ENCODE data around the gene KCNK4. TPM values are rescaled to one million over a fixed set of nuclear protein-coding genes. Genes with fewer than 3 reads are reported as not detected.

The KCNK4 gene
- total and polyA plus RNA-seq, 2 of the 13 experiments (the other 11 are each of a cell fraction or from before 2014, with no cell fraction given), result not detected

DNA sequence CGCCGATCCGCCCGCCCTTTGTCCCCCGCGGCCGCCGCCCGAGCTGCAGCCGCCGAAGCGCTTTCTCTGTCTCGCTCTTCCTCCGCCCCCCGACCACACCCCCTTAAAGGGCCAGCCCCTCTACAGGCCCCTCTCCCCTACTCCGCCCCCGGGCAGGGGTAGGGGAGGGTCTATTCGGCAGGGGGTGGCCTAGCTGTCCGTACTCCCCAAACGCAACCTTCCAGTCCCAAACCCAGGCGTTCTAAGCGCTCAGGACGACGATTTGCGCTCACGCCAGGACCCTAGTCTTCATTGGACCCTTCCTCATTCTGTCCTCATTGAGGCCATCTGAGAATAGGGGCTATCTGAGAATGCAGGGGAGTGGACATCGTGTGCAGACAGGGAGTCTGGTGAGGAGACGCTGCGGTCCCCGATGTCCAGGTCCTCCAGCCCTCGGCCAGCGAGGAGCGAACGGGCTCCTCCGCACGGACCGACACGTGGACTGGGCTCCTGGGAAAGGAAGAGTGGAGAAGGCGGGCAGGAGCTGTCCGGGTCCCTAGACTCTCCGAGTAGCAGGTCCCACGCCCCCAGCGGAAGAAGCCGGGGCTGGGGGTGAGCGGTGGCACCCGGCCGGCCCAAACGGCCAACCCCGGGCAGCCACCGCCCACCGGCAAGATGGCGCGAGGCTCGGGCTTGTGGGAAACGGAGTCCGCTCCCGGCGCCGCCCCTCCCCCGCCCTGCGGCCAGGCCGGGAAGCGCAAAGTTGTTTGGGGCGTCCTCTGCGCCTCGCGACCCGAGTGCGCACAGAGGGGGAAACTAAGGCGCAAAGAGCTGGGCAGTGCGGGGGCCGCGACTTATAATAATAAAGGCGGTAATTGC, 44.0 kb upstream of the KCNK4 start, which contains the start of gene PPP1R14B (continued):
- TF ChIP-seq KDM5A (IDR thresholded peaks at IDR 0.05; ENCODE audit: borderline replicate concordance, low read length) (peak; percentile 41; the same call in 1 of the 2 replicates), POLR2A (IDR thresholded peaks at IDR 0.05; ENCODE audit: insufficient read depth in 1 of 2, low read depth in 2 of 2, low read length in 2 of 2) (peak in 1 of 2 experiments; percentile 44; a peak in 1 of 4 replicates), HOXA7 (CRISPR knock-in tag; IDR thresholded peaks at IDR 0.05) (no peak), HDAC2 (CRISPR knock-in tag; IDR thresholded peaks at IDR 0.05) (peak; percentile 59; the same call in 1 of the 2 replicates), ZNF83 (CRISPR knock-in tag; IDR thresholded peaks at IDR 0.05; ENCODE audit: borderline replicate concordance) (no peak; the same call in 1 of the 2 replicates), MXI1 (IDR thresholded peaks at IDR 0.05; ENCODE audit: borderline replicate concordance, low read depth, low read length) (peak; percentile 75; the same call in 1 of the 3 replicates), TEAD2 (CRISPR knock-in tag; IDR thresholded peaks at IDR 0.05) (no peak), TAF1 (CRISPR knock-in tag; IDR thresholded peaks at IDR 0.05) (peak; percentile 77), ZNF720 (CRISPR knock-in tag; IDR thresholded peaks at IDR 0.05) (no peak), TEAD3 (CRISPR knock-in tag; optimal IDR thresholded peaks at IDR 0.05; ENCODE audit: borderline replicate concordance) (no peak), ZNF558 (CRISPR knock-in tag; IDR thresholded peaks at IDR 0.05; ENCODE audit: borderline replicate concordance) (no peak), SP2 (CRISPR knock-in tag; IDR thresholded peaks at IDR 0.05) (peak; percentile 59), MAFF (IDR thresholded peaks at IDR 0.05; ENCODE audit: low read depth, low read length) (no peak), ATAD3A (CRISPR knock-in tag; IDR thresholded peaks at IDR 0.05) (no peak), ARNT2 (CRISPR knock-in tag; IDR thresholded peaks at IDR 0.05; ENCODE audit: low read depth) (peak; percentile 89), BCL6 (CRISPR knock-in tag; IDR thresholded peaks at IDR 0.05) (0 out of 2 replicates have a peak, but pooled peaks have one; percentile 11)
- TF ChIP-seq, protein P1, sequence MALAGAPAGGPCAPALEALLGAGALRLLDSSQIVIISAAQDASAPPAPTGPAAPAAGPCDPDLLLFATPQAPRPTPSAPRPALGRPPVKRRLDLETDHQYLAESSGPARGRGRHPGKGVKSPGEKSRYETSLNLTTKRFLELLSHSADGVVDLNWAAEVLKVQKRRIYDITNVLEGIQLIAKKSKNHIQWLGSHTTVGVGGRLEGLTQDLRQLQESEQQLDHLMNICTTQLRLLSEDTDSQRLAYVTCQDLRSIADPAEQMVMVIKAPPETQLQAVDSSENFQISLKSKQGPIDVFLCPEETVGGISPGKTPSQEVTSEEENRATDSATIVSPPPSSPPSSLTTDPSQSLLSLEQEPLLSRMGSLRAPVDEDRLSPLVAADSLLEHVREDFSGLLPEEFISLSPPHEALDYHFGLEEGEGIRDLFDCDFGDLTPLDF (CRISPR knock-in tag; IDR thresholded peaks at IDR 0.05), result no peak

Measured in HepG2 (cell line).